Measurements from ENCODE around the gene TSPAN6. TPM values are rescaled to one million over a fixed set of nuclear protein-coding genes. Genes with fewer than 3 reads are reported as not detected.

TSPAN6 gene
- total and polyA plus RNA-seq, 10 of the 15 experiments (the other 5 are each of a cell fraction or from before 2014, with no cell fraction given): 0.04 to 0.23 (median 0.08) TPM; not detected in 5

Other genes starting within 250 kb of the TSPAN6 start
- gene PCDH19, start 226.5 kb downstream of the TSPAN6 start, total RNA-seq (2014; rRNA removed): not detected in 2 replicates
- gene PCDH19, start 226.5 kb downstream of the TSPAN6 start, total RNA-seq (2014; rRNA removed; fragmentation: Illumina TruSeq; extraction: Trizol): not detected in 2 replicates
- gene PCDH19, start 226.5 kb downstream of the TSPAN6 start, total RNA-seq (2021): not detected in 2 replicates
- gene PCDH19, start 226.5 kb downstream of the TSPAN6 start, polyA plus RNA-seq (2011; rRNA removed): not detected in 2 replicates
- gene PCDH19, start 226.5 kb downstream of the TSPAN6 start, polyA plus RNA-seq (2014; fragmentation: Illumina TruSeq; extraction: Trizol): 0.01 TPM in 1 of 2 replicates, not detected in the other
- gene PCDH19, start 226.5 kb downstream of the TSPAN6 start, polyA plus RNA-seq (2014; fragmentation: Nextera tagmentation; extraction: Ambion mirVana): not detected
- gene PCDH19, start 226.5 kb downstream of the TSPAN6 start, polyA plus RNA-seq (2014; rRNA removed): not detected in 2 replicates
- not detected for gene PCDH19, start 226.5 kb downstream of the TSPAN6 start, polyA plus RNA-seq (2016; fragmentation: Nextera tagmentation; extraction: Ambion mirVana)
- not detected in 2 replicates for gene TNMD, start 51.9 kb downstream of the TSPAN6 start, total RNA-seq (2014; rRNA removed)
- not detected in 2 replicates for gene TNMD, start 51.9 kb downstream of the TSPAN6 start, total RNA-seq (2014; rRNA removed; fragmentation: Illumina TruSeq; extraction: Trizol)
- gene TNMD, start 51.9 kb downstream of the TSPAN6 start, total RNA-seq (2021): not detected in 2 replicates
- gene TNMD, start 51.9 kb downstream of the TSPAN6 start, polyA plus RNA-seq (2011; rRNA removed): not detected in 2 replicates
- gene TNMD, start 51.9 kb downstream of the TSPAN6 start, polyA plus RNA-seq (2014; fragmentation: Illumina TruSeq; extraction: Trizol): not detected in 2 replicates
- not detected for gene TNMD, start 51.9 kb downstream of the TSPAN6 start, polyA plus RNA-seq (2014; fragmentation: Nextera tagmentation; extraction: Ambion mirVana)
- not detected in 2 replicates for gene TNMD, start 51.9 kb downstream of the TSPAN6 start, polyA plus RNA-seq (2014; rRNA removed)
- not detected for gene TNMD, start 51.9 kb downstream of the TSPAN6 start, polyA plus RNA-seq (2016; fragmentation: Nextera tagmentation; extraction: Ambion mirVana)
- not detected in 2 replicates for gene SRPX2, start 7.4 kb upstream of the TSPAN6 start, total RNA-seq (2014; rRNA removed)
- not detected in 2 replicates for gene SRPX2, start 7.4 kb upstream of the TSPAN6 start, total RNA-seq (2014; rRNA removed; fragmentation: Illumina TruSeq; extraction: Trizol)
- not detected in 2 replicates for gene SRPX2, start 7.4 kb upstream of the TSPAN6 start, total RNA-seq (2021)
- not detected in 2 replicates for gene SRPX2, start 7.4 kb upstream of the TSPAN6 start, polyA plus RNA-seq (2011; rRNA removed)
- gene SRPX2, start 7.4 kb upstream of the TSPAN6 start, polyA plus RNA-seq (2014; fragmentation: Illumina TruSeq; extraction: Trizol): not detected in 2 replicates
- not detected for gene SRPX2, start 7.4 kb upstream of the TSPAN6 start, polyA plus RNA-seq (2014; fragmentation: Nextera tagmentation; extraction: Ambion mirVana)
- gene SRPX2, start 7.4 kb upstream of the TSPAN6 start, polyA plus RNA-seq (2014; rRNA removed): not detected in 2 replicates
- not detected for gene SRPX2, start 7.4 kb upstream of the TSPAN6 start, polyA plus RNA-seq (2016; fragmentation: Nextera tagmentation; extraction: Ambion mirVana)
- 0.11 and 0.22 TPM in 2 replicates for gene SYTL4, start 95.3 kb upstream of the TSPAN6 start, total RNA-seq (2014; rRNA removed)
- 0.09 and 0.31 TPM in 2 replicates for gene SYTL4, start 95.3 kb upstream of the TSPAN6 start, total RNA-seq (2014; rRNA removed; fragmentation: Illumina TruSeq; extraction: Trizol)
- gene SYTL4, start 95.3 kb upstream of the TSPAN6 start, total RNA-seq (2021): 0.74 TPM in 1 of 2 replicates, not detected in the other
- not detected in 2 replicates for gene SYTL4, start 95.3 kb upstream of the TSPAN6 start, polyA plus RNA-seq (2011; rRNA removed)
- gene SYTL4, start 95.3 kb upstream of the TSPAN6 start, polyA plus RNA-seq (2014; fragmentation: Illumina TruSeq; extraction: Trizol): 0.22 and 0.38 TPM in 2 replicates
- gene SYTL4, start 95.3 kb upstream of the TSPAN6 start, polyA plus RNA-seq (2014; fragmentation: Nextera tagmentation; extraction: Ambion mirVana): under 1 TPM; 0.13 to 0.29 TPM
- 0.15 and 0.17 TPM in 2 replicates for gene SYTL4, start 95.3 kb upstream of the TSPAN6 start, polyA plus RNA-seq (2014; rRNA removed)
- under 1 TPM in 1 of 2 experiments, not detected in 1; 0.07 TPM for gene SYTL4, start 95.3 kb upstream of the TSPAN6 start, polyA plus RNA-seq (2016; fragmentation: Nextera tagmentation; extraction: Ambion mirVana)
- 34.8 and 35.6 TPM in 2 replicates for gene CSTF2, start 183.6 kb upstream of the TSPAN6 start, total RNA-seq (2014; rRNA removed)
- 28.7 and 30.3 TPM in 2 replicates for gene CSTF2, start 183.6 kb upstream of the TSPAN6 start, total RNA-seq (2014; rRNA removed; fragmentation: Illumina TruSeq; extraction: Trizol)
- gene CSTF2, start 183.6 kb upstream of the TSPAN6 start, total RNA-seq (2021): 31.9 and 35.2 TPM in 2 replicates
- 42.7 and 45.2 TPM in 2 replicates for gene CSTF2, start 183.6 kb upstream of the TSPAN6 start, polyA plus RNA-seq (2011; rRNA removed)
- gene CSTF2, start 183.6 kb upstream of the TSPAN6 start, polyA plus RNA-seq (2014; fragmentation: Illumina TruSeq; extraction: Trizol): 37.1 and 40.2 TPM in 2 replicates
- gene CSTF2, start 183.6 kb upstream of the TSPAN6 start, polyA plus RNA-seq (2014; fragmentation: Nextera tagmentation; extraction: Ambion mirVana): 1 to 10 TPM; 7.7 to 9.0 TPM
- gene CSTF2, start 183.6 kb upstream of the TSPAN6 start, polyA plus RNA-seq (2014; rRNA removed): 36.5 and 36.9 TPM in 2 replicates
- 10 to 100 TPM; 56.9 to 66.6 TPM for gene CSTF2, start 183.6 kb upstream of the TSPAN6 start, polyA plus RNA-seq (2016; fragmentation: Nextera tagmentation; extraction: Ambion mirVana)
- gene NOX1, start 237.6 kb upstream of the TSPAN6 start, total RNA-seq (2014; rRNA removed): not detected in 2 replicates
- gene NOX1, start 237.6 kb upstream of the TSPAN6 start, total RNA-seq (2014; rRNA removed; fragmentation: Illumina TruSeq; extraction: Trizol): not detected in 2 replicates
- 0.16 TPM in 1 of 2 replicates, not detected in the other for gene NOX1, start 237.6 kb upstream of the TSPAN6 start, total RNA-seq (2021)
- gene NOX1, start 237.6 kb upstream of the TSPAN6 start, polyA plus RNA-seq (2011; rRNA removed): not detected in 2 replicates
- gene NOX1, start 237.6 kb upstream of the TSPAN6 start, polyA plus RNA-seq (2014; fragmentation: Illumina TruSeq; extraction: Trizol): 0.03 TPM in 1 of 2 replicates, not detected in the other
- under 1 TPM in 1 of 2 experiments, not detected in 1; 0.09 TPM for gene NOX1, start 237.6 kb upstream of the TSPAN6 start, polyA plus RNA-seq (2014; fragmentation: Nextera tagmentation; extraction: Ambion mirVana)
- gene NOX1, start 237.6 kb upstream of the TSPAN6 start, polyA plus RNA-seq (2014; rRNA removed): not detected in 2 replicates
- gene NOX1, start 237.6 kb upstream of the TSPAN6 start, polyA plus RNA-seq (2016; fragmentation: Nextera tagmentation; extraction: Ambion mirVana): under 1 TPM; 0.08 TPM